ENCODE data around the gene RNU1-2. TPM values are rescaled to one million over a fixed set of nuclear protein-coding genes. Genes with fewer than 3 reads are reported as not detected.

The RNU1-2 gene
- total and polyA plus RNA-seq, 2 donors from 2014 or later = 26.8 to 8,605 TPM

DNA sequence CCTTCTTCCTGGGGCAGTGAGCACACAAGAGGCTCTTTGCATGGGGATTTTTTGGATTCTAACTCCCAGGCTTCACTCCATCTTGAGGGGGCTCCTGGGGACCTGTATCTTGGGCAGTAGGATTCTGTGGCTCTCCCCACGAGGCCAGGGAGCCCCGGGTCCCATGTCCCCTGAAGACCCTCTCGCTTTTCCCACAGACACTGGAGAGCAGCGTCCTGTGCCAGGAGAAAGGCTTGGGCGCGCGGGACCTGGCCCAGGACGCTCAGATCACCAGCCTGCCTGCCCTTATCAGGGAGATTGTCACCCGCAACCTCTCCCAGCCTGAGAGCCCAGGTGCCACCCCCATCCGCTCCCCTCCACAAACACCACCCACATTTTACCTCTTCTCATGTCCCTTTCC, 26.7 kb downstream of the RNU1-2 start:
- Histone ChIP-seq H3K9me3 (ENCODE audit: control insufficient read depth in 2 of 3, insufficient read depth in 1 of 3, low read length in 3 of 3) (no peaks in the 10 kb centered on the region), H3K4me1 (ENCODE audit: control insufficient read depth in 2 of 3, insufficient read depth in 2 of 3, low read depth in 1 of 3, low read length in 3 of 3) (peaks cover 0 to 10% (median 0%) of the 10 kb centered on the region in 3 donors), H3K27ac (ENCODE audit: low read depth in 2 of 2, low read length in 2 of 2) (no peak overlapping the region), H3K27me3 (ENCODE audit: control insufficient read depth, insufficient read depth, low read length) (no peaks in the 10 kb centered on the region), H3K4me3 (ENCODE audit: low read length in 3 of 3) (no peak overlapping the region), H3K36me3 (ENCODE audit: control insufficient read depth in 2 of 3, insufficient read depth in 3 of 3, low read length in 3 of 3) (no peaks in the 10 kb centered on the region), H3K9ac (ENCODE audit: low read length in 3 of 3) (no peak overlapping the region)
- TF ChIP-seq, protein P1, sequence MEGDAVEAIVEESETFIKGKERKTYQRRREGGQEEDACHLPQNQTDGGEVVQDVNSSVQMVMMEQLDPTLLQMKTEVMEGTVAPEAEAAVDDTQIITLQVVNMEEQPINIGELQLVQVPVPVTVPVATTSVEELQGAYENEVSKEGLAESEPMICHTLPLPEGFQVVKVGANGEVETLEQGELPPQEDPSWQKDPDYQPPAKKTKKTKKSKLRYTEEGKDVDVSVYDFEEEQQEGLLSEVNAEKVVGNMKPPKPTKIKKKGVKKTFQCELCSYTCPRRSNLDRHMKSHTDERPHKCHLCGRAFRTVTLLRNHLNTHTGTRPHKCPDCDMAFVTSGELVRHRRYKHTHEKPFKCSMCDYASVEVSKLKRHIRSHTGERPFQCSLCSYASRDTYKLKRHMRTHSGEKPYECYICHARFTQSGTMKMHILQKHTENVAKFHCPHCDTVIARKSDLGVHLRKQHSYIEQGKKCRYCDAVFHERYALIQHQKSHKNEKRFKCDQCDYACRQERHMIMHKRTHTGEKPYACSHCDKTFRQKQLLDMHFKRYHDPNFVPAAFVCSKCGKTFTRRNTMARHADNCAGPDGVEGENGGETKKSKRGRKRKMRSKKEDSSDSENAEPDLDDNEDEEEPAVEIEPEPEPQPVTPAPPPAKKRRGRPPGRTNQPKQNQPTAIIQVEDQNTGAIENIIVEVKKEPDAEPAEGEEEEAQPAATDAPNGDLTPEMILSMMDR (IDR thresholded peaks at IDR 0.05; ENCODE audit: borderline replicate concordance, extremely low read depth, insufficient read depth) = no peak
- intact Hi-C loops (cut with DNase I) = no loop called here
- DNase-seq (peak in 1 of 5 donors; percentile 70), FAIRE-seq (no peak)

DNA sequence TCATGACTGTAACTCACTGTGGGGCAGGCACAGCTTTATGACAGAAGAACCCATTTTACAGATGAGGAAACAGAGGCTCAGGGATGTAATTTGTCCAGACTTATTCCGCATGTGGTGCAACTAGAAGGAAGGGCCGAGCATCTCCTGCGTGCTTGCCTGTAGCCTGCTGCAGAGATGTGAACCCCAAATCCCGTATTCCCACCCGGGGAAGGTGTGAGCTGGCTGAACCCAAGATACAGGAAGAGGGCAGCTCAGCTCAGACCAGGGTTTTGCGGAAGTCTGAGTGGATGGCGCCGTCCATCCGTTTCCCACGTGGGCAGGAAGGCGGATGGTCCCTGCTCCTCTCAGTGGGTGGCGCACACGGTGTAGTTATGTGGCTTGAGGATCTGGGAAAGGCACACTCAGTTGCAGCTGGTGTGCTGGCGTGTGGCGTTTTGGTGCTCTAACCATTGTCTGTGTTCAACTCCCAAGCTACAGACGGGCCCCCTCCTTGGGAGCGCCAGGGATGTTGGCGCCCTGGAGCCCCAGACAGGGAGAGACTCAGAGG, 27.2 kb downstream of the RNU1-2 start:
- no peaks in the 10 kb centered on the region for H3K9me3 ChIP-seq (ENCODE audit: control insufficient read depth in 2 of 3, insufficient read depth in 1 of 3, low read length in 3 of 3)
- H3K9ac ChIP-seq (ENCODE audit: low read length in 3 of 3) = no peak overlapping the region
- peaks cover 0 to 10% (median 0%) of the 10 kb centered on the region in 3 donors for H3K4me1 ChIP-seq (ENCODE audit: control insufficient read depth in 2 of 3, insufficient read depth in 2 of 3, low read depth in 1 of 3, low read length in 3 of 3)
- no peaks in the 10 kb centered on the region for H3K27me3 ChIP-seq (ENCODE audit: control insufficient read depth, insufficient read depth, low read length)
- no peak overlapping the region for H3K4me3 ChIP-seq (ENCODE audit: low read length in 3 of 3)
- no peaks in the 10 kb centered on the region for H3K36me3 ChIP-seq (ENCODE audit: control insufficient read depth in 2 of 3, insufficient read depth in 3 of 3, low read length in 3 of 3)
- no peak overlapping the region for H3K27ac ChIP-seq (ENCODE audit: low read depth in 2 of 2, low read length in 2 of 2)
- no peak for FAIRE-seq
- intact Hi-C loops (cut with DNase I) = no loop called here
- DNase-seq = peak in 1 of 5 donors; percentile 73
- TF ChIP-seq, protein P1 (IDR thresholded peaks at IDR 0.05; ENCODE audit: borderline replicate concordance, extremely low read depth, insufficient read depth) = no peak

DNA sequence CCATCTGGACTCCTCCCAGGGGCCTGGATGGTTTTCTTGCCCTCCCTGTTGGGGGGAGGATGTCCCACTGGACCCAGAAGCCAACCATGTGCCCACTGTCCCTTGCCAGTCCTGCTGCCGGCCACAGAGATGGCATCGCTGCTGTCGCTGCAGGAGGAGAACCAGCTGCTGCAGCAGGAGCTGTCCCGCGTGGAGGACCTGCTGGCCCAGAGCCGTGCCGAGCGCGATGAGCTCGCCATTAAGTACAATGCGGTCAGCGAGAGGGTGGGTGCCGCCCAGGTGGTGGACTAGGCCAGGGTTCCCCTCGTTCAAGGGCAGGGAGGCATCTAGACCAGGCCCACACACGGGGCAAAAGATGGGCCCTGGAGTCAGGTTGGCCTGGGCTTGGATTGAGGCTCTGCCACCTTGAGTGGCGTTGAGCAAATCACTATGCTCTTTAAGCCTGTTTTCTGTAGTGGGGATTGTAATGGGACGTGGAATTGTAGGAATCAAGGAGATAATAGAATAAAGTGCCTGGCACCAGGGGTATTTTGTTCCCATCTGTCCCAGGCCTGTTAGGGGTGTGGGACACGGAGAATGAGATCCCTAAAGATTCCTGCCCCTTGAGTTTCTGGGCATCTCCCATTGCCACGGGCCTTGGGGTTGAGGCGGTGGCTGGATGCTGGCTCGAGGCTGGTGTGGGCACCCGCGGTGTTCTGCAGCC, 28.6 kb downstream of the RNU1-2 start:
- intact Hi-C loops (cut with DNase I) = no loop called here
- H3K27me3 ChIP-seq (ENCODE audit: control insufficient read depth, insufficient read depth, low read length) = no peaks in the 10 kb centered on the region
- no peak overlapping the region for H3K27ac ChIP-seq (ENCODE audit: low read depth in 2 of 2, low read length in 2 of 2)
- H3K9me3 ChIP-seq (ENCODE audit: control insufficient read depth in 2 of 3, insufficient read depth in 1 of 3, low read length in 3 of 3) = no peaks in the 10 kb centered on the region
- no peak overlapping the region for H3K9ac ChIP-seq (ENCODE audit: low read length in 3 of 3)
- H3K4me3 ChIP-seq (ENCODE audit: low read length in 3 of 3) = no peak overlapping the region
- no peaks in the 10 kb centered on the region for H3K36me3 ChIP-seq (ENCODE audit: control insufficient read depth in 2 of 3, insufficient read depth in 3 of 3, low read length in 3 of 3)
- TF ChIP-seq, protein P1 (IDR thresholded peaks at IDR 0.05; ENCODE audit: borderline replicate concordance, extremely low read depth, insufficient read depth) = no peak
- peak in 2 of 5 donors; percentile 38 to 84 for DNase-seq
- no peak for FAIRE-seq
- peaks cover 0 to 10% (median 0%) of the 10 kb centered on the region in 3 donors for H3K4me1 ChIP-seq (ENCODE audit: control insufficient read depth in 2 of 3, insufficient read depth in 2 of 3, low read depth in 1 of 3, low read length in 3 of 3)
